LHCN-M2 (cell line): ENCODE measurements around the gene CAPN11. TPM values are rescaled to one million over a fixed set of nuclear protein-coding genes. Genes with fewer than 3 reads are reported as not detected.
"Not testable (repeated sequence)": the region's sequence is repeated elsewhere in the genome, so short reads cannot be mapped to it uniquely, and the experiment has no call there.

Experiments
- DNase-seq: peaks from one replicate; pipeline ENCODE4 v3.0.0-alpha.2; 2012; ENCODE audit warnings: low read depth
- total RNA-seq: library from RNA; depleted of rRNA; stranded (reverse); fragments of >200 nt; gene quantifications from 2 replicates; pipeline ENCODE4 v1.2.3, GENCODE V29; 2014; rRNA removed

The CAPN11 gene
- total RNA-seq, 1 experiment from 2014 or later: 0.06 TPM

DNA sequence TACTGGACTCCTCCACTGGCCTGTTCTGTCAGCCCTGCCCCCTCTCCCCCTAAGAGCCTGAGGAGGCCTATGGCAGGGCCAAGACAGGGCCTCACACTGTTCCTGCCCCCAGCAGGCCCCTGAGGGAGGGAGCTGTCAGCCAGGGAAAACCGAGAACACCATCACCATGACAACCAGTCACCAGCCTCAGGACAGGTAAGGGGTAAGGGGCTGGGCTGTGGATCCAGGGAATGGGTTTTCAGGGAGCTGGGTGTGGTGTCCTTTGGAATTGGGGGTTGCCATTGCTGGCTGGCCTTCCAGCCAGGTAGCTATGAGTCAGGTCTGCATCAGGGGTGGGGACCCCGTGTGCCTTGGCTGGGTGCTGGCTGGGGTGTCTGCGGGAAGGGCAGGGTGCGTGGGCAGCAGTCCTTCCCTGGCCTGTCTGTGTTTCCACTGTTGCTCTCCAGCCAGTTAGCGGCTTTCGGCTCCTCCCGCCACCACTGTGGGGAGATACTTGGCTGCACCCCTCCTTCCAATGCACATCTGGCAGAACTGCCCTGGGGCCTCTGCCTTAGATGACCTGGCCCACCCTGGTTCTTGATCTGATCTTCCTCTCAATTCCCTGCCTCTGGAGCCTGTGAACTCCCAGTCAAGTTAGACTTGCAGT, 68.7 kb downstream of the CAPN11 start:
- no peak for DNase-seq

DNA sequence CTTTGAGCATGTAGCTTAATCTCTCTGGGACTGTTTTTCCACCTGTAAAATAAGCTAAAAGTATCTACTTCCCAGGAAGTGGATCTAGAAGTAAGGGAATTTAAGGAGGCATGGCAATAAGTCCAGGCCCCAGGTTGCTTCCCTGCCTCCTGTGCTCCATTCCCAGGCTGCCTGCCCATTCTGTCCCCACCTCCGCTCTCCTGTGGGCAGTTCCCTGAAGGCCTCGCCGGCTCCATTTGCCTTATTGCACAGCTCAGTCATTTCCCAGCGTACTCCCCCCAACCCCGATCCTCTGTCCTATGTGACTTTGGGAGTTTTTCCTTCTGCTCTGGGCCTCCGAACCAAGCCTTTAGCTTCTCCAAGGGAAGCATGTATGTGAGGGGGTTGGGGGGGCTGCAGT, 69.4 kb downstream of the CAPN11 start:
- no peak for DNase-seq

DNA sequence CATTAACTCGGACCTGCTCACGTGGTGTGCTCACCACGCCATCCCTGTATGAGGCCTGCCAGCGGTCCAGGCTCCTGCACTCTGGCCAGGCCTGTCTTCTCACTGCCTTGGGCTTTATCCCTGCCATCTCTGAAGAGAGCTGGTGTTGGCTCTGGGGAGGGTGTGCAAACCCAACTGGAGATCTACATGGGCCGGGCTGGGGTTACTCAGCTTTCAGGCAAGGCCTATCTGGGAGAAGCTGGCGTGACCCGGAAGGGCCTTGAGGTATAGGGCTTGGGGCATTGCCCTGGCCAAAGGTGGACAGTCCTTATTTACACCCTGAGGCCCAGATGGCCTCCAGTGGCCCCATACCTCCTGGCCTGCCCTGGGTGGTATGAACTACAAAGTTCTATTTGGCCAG, 69.8 kb downstream of the CAPN11 start:
- no peak for DNase-seq

DNA sequence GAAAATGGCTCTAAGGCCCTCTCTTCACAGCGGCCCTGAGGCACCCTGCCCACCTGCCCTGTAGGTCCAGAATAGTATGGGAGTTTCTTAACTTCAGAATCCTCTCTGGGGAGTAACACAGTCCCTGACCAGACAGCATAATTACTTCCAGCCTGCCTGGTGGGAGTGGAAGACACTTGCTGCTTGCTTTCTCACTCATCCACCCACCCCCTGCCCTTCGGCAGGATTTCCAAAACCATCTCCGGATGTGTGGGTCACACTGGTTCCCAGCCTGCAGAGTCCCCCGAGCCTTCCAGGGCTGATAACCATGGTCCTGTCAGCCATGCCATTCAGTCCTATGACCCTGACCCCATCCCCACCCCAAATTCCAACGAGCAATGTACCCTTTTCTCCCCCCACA, 70.2 kb downstream of the CAPN11 start:
- no peak for DNase-seq

DNA sequence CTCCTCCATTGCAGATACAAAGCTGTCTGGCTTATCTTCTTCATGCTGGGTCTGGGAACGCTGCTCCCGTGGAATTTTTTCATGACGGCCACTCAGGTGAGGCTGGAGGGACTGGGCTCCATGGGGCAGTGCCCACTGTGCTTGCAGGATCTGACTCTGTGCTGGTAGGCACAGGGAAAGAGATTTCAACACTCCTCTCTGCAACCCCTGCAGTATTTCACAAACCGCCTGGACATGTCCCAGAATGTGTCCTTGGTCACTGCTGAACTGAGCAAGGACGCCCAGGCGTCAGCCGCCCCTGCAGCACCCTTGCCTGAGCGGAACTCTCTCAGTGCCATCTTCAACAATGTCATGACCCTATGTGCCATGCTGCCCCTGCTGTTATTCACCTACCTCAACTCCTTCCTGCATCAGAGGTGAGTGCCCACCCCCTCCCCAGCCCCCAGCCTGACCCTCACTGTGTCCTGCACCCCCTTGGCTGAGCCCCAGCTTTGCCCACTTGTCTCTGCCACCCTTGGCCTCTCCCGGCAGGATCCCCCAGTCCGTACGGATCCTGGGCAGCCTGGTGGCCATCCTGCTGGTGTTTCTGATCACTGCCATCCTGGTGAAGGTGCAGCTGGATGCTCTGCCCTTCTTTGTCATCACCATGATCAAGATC, 70.9 kb downstream of the CAPN11 start:
- DNase-seq: no peak

DNA sequence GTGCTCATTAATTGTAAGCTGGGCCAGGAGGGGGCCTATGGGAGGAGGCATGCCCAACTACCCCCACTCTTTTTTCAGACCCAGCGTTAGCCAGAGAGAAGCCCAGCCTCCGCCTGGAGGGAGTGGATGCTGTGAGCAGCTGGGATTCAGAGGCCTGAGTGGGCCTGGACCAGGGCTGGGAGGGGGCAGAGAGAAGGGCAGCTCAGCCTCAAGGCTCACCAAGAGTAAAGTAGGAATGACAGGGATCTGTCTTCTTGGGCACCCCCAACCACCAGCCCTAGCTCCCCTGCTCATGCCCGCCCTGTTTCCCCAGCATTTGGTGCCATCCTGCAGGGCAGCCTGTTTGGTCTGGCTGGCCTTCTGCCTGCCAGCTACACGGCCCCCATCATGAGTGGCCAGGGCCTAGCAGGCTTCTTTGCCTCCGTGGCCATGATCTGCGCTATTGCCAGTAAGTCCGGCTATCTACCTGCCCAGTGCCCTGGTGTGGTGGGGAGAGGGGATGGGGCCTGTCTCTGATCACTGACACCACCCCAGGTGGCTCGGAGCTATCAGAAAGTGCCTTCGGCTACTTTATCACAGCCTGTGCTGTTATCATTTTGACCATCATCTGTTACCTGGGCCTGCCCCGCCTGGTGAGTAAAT, 71.5 kb downstream of the CAPN11 start:
- DNase-seq: no peak

DNA sequence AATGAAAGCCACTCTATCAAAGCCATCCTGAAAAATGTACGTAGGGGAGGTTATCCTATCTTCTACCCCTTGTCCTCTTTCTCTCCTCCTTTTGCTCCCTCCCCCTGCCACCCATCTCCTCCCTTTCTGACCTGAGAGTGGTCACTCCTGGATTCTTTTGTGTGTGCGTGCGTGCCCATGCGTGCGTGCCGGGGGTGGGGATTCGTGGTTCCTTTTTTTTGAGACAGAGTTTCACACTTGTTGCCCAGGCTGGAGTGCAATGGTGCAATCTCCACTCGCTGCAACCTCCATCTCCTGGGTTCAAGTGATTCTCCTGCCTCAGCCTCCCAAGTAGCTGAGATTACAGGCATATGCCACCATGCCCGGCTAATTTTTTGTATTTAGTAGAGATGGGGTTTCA, 72.8 kb downstream of the CAPN11 start:
- not testable (repeated sequence) for DNase-seq

DNA sequence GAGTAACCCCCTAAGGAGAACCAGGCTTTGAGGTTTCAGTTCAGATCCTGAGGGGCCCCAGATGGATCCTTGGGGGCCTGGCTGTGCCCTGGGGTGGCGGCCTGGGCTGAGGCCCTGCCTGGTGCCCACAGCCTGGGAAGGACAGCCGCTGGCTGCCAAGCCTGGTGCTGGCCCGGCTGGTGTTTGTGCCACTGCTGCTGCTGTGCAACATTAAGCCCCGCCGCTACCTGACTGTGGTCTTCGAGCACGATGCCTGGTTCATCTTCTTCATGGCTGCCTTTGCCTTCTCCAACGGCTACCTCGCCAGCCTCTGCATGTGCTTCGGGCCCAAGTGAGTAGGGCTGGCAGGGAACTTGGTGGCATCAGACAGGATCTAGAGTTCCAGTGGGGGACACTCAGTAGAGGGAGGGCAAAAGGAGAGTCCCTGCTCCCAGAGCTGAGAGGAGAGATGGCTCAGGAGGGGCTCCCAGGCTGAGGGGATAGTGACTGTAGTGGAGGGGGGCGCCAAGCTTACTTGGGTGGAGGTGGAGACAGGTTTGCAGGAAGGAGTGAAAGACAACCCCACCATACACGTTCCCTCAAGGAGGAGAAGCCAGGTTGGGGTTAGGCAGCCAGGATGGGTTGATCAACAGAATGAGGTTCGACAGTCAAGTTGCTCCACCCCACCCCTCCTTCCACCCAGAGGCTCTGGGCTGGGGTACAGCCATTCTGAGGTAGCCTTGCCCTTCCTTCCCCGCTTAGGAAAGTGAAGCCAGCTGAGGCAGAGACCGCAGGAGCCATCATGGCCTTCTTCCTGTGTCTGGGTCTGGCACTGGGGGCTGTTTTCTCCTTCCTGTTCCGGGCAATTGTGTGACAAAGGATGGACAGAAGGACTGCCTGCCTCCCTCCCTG, 74.3 kb downstream of the CAPN11 start:
- DNase-seq: no peak

DNA sequence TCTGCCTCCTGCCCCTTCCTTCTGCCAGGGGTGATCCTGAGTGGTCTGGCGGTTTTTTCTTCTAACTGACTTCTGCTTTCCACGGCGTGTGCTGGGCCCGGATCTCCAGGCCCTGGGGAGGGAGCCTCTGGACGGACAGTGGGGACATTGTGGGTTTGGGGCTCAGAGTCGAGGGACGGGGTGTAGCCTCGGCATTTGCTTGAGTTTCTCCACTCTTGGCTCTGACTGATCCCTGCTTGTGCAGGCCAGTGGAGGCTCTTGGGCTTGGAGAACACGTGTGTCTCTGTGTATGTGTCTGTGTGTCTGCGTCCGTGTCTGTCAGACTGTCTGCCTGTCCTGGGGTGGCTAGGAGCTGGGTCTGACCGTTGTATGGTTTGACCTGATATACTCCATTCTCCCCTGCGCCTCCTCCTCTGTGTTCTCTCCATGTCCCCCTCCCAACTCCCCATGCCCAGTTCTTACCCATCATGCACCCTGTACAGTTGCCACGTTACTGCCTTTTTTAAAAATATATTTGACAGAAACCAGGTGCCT, 75.0 kb downstream of the CAPN11 start:
- DNase-seq: no peak

Other genes starting within 250 kb of the CAPN11 start
- gene MRPL14, start 31.4 kb upstream of the CAPN11 start, total RNA-seq: 72.9 and 73.9 TPM in 2 replicates
- gene TMEM63B, start 31.3 kb upstream of the CAPN11 start, total RNA-seq: 38.2 and 39.0 TPM in 2 replicates
- gene MYMX, start 58.1 kb downstream of the CAPN11 start, total RNA-seq: 10.6 and 38.0 TPM in 2 replicates
- gene SLC29A1, start 64.8 kb downstream of the CAPN11 start, total RNA-seq: 58.5 and 77.7 TPM in 2 replicates
- gene HSP90AB1, start 88.3 kb downstream of the CAPN11 start, total RNA-seq: 1,077 and 1,155 TPM in 2 replicates
- gene SLC35B2, start 98.7 kb downstream of the CAPN11 start, total RNA-seq: 111 and 117 TPM in 2 replicates
- gene NFKBIE, start 106.7 kb downstream of the CAPN11 start, total RNA-seq: 8.6 and 11.5 TPM in 2 replicates
- not detected in 2 replicates for gene TMEM151B, start 111.6 kb downstream of the CAPN11 start, total RNA-seq
- 17.1 and 23.1 TPM in 2 replicates for gene AARS2, start 154.5 kb downstream of the CAPN11 start, total RNA-seq
- gene SPATS1, start 183.8 kb downstream of the CAPN11 start, total RNA-seq: not detected in 2 replicates
- 31.4 and 35.0 TPM in 2 replicates for gene CDC5L, start 228.9 kb downstream of the CAPN11 start, total RNA-seq